ENCODE measurements around the gene CSK. TPM values are rescaled to one million over a fixed set of nuclear protein-coding genes. Genes with fewer than 3 reads are reported as not detected.
"Not testable (repeated sequence)": the region's sequence is repeated elsewhere in the genome, so short reads cannot be mapped to it uniquely, and the experiment has no call there.

CSK gene
- polyA plus RNA-seq (ENCODE audit: insufficient read length in 12 of 12): 10 to 100 TPM in 11 of 12 donors, not detected in 1; 21.4 to 51.9 (median 31.0) TPM
- long read RNA-seq, donor 1, transcript CSK-201 (13 exons, 2,767 nt): major isoform, 11 of 23 reads
- long read RNA-seq, donor 1, partial matches to known transcripts: 12 of 23 reads
- long read RNA-seq, donor 1, other reads (novel, unspliced or antisense): 0 of 23 reads
- long read RNA-seq, donor 2, transcript CSK-201 (13 exons, 2,767 nt): major isoform, 5 of 15 reads
- long read RNA-seq, donor 2, partial matches to known transcripts: 10 of 15 reads
- long read RNA-seq, donor 2, other reads (novel, unspliced or antisense): 0 of 15 reads
- long read RNA-seq, donor 3, partial matches to known transcripts: 0 of 3 reads
- long read RNA-seq, donor 3, other reads (novel, unspliced or antisense): 0 of 3 reads
- long read RNA-seq, donor 4, partial matches to known transcripts: 0 of 4 reads
- long read RNA-seq, donor 4, other reads (novel, unspliced or antisense): 0 of 4 reads
- long read RNA-seq, donor 5, transcript CSK-201 (13 exons, 2,767 nt): major isoform, 5 of 5 reads
- long read RNA-seq, donor 5, partial matches to known transcripts: 0 of 5 reads
- long read RNA-seq, donor 5, other reads (novel, unspliced or antisense): 0 of 5 reads
- long read RNA-seq, donor 6, transcript CSK-201 (13 exons, 2,767 nt): major isoform, 8 of 8 reads
- long read RNA-seq, donor 6, partial matches to known transcripts: 0 of 8 reads
- long read RNA-seq, donor 6, other reads (novel, unspliced or antisense): 0 of 8 reads
- long read RNA-seq, donor 7, partial matches to known transcripts: 0 of 2 reads
- long read RNA-seq, donor 7, other reads (novel, unspliced or antisense): 0 of 2 reads
- long read RNA-seq, donor 8, transcript CSK-201 (13 exons, 2,767 nt): major isoform, 9 of 10 reads
- long read RNA-seq, donor 8, partial matches to known transcripts: 0 of 10 reads
- long read RNA-seq, donor 8, other reads (novel, unspliced or antisense): 0 of 10 reads
- long read RNA-seq, donor 9, partial matches to known transcripts: 0 of 5 reads
- long read RNA-seq, donor 9, other reads (novel, unspliced or antisense): 0 of 5 reads
- long read RNA-seq, donor 10, partial matches to known transcripts: 0 of 5 reads
- long read RNA-seq, donor 10, other reads (novel, unspliced or antisense): 0 of 5 reads
- long read RNA-seq, donor 11, partial matches to known transcripts: 0 of 2 reads
- long read RNA-seq, donor 11, other reads (novel, unspliced or antisense): 0 of 2 reads

DNA sequence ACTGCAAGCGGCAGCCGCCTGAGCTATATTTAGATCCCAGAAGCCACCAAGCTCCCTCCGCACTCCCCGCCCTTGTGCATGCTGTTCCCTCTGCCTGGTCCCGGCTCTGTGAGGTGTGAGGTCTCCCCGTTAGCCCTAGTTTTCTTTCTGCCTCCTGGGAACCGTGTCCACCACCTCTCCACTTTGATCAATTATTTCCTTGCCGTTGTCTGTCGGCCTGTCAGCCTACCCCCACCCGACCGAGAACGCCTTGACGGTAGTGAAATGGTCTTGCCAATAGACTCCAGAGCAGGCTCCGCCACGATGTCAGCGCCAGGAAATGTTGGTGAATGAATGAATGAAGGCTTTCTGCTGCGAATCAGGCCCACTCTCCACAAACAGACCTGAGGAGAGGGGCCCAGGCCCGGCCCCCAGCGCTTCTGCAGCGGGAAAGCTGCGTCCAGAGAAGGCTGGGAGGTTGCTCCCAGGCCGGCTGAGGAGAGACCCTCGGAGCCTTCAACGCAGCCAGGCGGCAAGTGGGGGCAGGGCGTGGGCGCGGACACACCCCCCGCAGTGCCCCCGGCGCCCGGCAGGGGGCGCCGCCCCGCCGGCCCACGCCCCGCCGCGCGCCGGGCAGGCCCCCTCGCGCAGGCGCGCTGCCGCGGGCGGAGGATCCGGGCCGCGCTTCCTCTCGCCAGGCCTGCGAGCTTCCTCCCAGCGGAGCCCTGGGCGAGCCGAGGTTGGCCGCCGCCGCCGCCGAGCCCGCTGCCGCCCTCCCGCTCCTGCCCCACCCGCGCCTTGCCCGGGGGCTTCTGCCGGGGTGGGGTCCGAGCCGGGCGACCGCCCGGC, at the start of gene CSK:
TSS of gene CSK (plus strand) at position 650 of the 828 bp plus-strand sequence. CDS start 16,218 bp downstream, outside the sequence.
- peak; percentile 65 for DNase-seq

DNA sequence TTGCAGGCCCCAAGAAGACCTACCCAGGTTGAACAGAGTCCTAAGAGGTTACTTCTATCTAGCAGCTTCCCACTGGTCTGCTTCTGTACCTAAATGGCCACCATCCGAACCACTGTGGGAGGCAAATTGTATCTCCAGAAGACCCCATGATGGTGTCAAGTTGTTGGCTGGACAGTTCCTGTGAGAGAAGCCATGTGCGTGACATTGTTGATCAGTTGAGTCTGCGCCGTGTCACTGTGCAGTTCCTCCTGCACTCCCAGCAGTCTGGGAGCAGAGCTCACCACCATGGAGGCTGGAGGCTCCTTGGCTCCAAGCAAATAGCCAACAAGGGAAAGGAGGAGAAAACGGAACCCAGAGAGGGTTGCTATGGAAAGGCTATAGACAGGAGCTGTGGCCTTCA, 49.0 kb upstream of the CSK start:
- DNase-seq: no peak

DNA sequence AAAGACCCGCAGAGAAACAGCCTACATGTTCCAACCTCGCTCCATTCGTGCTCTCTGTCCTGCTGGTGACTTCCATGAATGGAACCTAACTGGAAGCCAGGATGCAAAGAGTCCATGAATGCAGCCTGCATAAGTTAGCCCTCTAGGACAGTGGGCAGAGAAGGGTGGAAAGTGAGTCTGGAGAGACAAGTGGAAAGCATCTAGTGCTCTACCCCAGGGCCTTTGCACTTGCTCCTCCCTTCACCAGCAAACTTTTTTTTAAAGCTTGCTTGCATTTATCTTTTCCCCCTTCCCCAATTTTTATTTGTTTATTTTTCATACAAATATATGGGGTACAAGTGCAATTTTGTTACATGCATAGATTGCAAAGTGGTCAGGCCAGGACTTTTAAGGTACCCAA, 48.6 kb upstream of the CSK start:
- DNase-seq: no peak

DNA sequence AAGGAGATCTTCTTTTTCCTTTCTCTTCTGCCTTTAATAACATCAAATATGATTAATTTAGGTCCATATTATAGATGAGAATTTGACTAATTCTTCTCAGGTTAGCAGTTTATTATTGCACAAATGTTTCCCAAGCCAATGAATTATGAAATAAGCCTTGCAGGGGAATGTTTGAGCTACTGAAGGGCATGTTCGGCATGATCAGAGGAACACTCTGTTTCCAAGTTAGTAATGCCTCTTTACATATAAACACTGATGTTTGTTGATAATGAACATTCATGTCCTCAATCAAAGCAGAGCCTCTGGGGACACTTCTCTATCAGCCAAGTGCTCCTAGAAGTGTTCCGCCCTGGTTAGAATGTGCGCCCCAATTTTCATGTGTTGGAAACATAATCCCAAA, 46.6 kb upstream of the CSK start:
- no peak for DNase-seq

DNA sequence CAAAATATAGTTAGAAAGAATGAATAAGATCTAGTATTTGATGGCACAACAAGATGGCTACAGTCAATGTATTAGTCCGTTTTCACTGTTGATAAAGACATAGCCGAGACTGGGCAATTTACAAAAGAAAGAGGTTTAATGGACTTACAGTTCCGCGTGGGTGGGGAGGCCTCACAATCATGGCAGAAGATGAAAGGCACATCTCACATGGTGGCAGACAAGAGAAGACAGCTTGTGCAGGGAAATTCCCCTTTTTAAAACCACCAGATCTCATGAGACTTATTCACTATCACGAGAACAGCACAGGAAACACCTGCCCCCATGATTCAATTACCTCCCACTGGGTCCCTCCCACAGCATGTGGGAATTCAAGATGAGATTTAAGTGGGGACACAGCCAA, 43.6 kb upstream of the CSK start:
- not testable (repeated sequence) for DNase-seq

DNA sequence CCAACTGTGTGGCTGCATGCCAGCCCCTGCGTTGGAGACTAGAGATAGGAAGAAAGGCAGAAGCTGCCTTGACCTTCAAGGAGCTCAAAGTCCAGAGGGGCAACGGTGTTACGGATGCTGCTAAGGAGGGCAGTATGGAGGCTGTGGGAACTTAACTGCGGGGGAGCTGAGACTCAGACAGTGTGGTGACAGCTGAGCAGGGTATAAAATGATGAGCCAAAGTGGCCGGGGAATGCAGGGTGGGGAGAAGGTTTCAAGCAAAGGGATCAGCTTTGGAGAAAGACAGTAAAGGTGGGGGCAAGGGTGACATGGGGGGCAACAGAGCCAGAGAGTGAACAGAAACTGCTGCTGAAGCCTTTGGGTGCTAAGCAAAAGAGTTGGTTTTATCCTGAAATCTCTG, 39.5 kb upstream of the CSK start:
- DNase-seq: no peak

DNA sequence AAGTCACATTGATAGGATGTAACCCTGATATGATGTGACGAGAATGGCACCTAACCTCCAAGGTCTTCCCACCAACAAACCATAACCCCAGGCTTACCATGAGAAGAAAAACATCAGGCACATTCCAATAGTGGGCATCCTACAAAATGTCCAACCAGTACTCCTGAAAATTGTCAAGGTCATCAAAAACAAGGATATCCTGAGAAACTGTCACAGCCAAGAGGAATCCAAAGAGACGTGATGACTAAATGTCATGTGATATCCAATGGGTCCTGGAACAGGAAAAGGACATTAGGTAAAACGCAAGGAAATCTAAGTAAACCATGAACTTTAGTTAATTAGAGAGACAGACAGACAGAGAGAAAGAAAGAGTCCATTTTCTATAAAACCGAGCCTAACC, 35.5 kb upstream of the CSK start:
- DNase-seq: no peak

DNA sequence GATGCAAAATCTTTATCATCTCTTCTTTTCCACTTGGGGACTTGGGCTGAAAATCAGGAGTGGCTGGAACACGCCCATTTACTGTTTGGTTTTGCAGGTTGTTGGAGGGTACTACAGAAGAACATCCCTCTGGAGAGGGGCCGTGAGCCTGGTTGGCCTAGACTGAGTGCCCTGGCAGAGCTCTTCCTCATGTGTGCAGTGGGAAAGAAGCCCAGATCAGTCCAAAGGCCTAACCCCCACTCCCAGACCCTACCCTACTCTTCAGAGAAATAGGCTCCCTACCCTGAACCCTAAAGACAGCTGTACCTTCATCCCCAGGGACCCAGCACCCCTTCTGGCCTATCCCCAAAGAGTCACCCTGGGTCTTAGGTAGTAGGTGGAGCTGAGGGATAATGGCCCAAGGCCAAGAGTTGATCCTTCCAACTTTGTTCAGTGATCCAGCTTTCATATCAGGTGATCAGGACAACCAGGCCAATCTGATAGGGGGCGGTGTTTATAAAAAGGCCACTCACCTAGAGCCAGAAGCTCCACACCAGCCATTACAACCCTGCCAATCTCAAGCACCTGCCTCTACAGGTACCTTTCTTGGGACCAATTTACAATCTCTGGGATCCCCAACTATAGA, 33.4 kb upstream of the CSK start, which contains the start of gene CYP1A2:
TSS of gene CYP1A2 (plus strand) at position 524 of the 625 bp plus-strand sequence. CDS start 894 bp downstream, outside the sequence.
- DNase-seq: no peak

DNA sequence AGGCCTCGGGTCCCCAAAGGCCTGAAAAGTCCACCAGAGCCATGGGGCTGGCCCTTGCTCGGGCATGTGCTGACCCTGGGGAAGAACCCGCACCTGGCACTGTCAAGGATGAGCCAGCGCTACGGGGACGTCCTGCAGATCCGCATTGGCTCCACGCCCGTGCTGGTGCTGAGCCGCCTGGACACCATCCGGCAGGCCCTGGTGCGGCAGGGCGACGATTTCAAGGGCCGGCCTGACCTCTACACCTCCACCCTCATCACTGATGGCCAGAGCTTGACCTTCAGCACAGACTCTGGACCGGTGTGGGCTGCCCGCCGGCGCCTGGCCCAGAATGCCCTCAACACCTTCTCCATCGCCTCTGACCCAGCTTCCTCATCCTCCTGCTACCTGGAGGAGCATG, 32.0 kb upstream of the CSK start:
- no peak for DNase-seq

DNA sequence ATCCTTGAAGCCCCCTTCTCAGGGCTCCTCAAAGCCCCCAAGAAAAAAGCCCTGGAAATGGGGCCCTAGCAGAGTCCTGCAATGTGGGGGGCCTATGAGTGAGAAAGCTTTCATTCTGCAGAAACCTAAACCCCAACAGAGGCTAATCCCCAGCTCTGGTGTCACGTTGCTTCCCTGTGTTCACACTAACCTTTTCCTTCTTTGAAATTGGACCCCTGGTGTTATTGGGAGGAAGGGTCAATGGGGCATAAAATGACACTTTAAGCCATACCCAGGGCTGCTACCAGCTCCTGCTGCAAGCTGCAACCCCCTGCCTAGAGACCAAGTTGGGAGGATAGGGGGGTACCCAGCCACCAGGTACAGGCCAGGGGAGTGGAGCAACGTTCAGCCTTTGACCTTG, 31.1 kb upstream of the CSK start:
- DNase-seq: no peak

DNA sequence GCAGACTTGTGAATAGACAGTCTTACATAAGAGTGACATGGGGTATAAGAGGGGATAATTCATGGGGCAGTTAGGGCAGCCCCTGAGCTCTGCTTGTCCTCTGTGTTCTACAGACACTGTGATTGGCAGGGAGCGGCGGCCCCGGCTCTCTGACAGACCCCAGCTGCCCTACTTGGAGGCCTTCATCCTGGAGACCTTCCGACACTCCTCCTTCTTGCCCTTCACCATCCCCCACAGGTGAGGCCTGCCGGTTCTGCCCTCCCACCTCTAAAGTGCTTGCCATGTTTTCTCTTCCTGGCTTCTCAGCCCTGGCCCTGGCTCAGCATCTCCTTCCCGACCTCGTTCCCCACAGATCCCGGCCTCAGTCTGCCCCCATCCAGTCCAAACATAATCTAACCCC, 29.9 kb upstream of the CSK start:
- no peak for DNase-seq

DNA sequence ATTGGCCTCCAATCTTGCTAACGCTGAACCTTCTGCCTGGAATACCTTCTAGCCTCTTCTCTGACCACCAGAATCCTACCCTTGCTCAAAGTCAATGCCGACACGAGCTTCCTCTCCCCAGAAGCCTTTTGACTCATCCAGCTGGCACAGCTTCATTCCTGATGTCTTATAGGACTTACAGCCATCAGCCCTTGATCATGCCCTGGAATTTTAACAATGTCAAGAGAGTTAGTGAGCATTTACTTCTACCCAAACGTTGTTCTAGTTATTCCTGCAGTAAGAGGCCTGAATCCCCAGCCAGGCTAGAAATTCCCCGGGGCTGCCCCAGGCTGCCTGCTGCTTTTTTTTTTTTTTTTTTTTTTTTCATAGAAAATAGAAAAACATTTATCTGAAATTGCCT, 29.3 kb upstream of the CSK start:
- no peak for DNase-seq

DNA sequence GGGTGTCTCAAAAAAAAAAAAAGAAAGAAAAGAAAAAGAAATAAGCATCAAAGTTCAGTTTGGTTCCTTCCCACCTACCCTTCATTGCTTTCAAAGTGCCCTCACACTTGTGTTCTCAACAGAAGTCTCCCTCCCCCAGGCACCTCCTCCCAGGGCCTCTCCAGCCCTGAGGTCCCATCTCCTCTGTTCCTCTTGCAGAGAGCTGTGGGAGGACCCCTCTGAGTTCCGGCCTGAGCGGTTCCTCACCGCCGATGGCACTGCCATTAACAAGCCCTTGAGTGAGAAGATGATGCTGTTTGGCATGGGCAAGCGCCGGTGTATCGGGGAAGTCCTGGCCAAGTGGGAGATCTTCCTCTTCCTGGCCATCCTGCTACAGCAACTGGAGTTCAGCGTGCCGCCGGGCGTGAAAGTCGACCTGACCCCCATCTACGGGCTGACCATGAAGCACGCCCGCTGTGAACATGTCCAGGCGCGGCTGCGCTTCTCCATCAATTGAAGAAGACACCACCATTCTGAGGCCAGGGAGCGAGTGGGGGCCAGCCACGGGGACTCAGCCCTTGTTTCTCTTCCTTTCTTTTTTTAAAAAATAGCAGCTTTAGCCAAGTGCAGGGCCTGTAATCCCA, 27.2 kb upstream of the CSK start:
- no peak for DNase-seq

DNA sequence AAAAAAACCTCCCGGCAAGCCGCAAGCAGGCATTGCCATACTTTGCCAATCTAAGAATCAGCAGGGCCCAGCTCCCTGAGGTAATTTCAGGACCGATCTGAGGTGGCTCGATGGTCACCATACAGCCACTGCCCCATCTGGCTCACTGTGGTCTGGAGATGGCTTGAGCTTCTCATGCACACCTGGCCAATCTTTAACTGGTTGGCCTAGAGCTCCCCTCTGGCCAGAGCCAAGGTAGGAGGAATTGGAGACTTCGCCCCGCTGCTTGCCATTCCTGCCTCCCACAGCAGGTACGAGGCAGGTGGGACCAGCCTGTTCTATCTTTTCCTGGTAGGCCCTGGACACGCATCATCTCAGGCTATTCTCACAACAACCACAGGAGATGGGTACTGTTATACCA, 23.1 kb upstream of the CSK start:
- no peak for DNase-seq

DNA sequence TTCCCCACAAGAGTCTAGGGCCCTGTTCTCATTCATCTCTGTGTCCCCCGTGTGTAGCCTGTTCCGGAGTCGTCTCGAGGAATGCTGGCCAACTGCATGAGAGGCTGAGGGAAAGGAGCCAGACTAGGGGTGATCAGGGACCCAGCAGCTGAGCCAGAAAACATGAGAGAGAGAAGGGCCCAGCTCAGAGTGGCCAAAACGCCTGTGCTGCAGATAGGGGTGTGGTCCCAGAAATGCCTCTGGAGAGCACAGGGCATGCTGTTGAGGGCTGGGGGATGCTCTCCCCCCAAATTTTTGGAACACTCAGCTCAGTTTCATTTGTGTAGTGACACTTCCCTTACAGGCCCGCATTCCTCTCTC, 19.1 kb upstream of the CSK start:
- no peak for DNase-seq

DNA sequence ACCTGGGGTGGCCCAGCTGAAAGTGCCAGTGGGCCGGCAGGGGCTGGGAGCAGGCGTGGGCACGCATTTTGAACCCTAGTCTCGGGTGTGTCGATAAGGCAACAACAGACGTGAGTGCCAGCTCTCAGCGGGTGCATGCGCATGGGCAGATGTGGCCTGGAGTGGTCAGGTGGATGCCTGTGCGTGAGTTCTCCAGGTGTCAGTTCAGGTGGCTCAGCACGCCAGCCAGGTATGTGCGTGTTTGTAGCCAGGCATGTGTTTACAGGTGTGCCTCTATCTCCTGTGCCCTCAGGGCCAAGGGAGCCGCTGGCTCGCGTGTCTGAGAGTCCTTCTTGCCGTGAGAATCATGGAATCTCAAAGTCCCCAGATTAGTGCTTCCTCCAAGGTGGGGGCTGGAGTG, 18.5 kb upstream of the CSK start:
- no peak for DNase-seq

DNA sequence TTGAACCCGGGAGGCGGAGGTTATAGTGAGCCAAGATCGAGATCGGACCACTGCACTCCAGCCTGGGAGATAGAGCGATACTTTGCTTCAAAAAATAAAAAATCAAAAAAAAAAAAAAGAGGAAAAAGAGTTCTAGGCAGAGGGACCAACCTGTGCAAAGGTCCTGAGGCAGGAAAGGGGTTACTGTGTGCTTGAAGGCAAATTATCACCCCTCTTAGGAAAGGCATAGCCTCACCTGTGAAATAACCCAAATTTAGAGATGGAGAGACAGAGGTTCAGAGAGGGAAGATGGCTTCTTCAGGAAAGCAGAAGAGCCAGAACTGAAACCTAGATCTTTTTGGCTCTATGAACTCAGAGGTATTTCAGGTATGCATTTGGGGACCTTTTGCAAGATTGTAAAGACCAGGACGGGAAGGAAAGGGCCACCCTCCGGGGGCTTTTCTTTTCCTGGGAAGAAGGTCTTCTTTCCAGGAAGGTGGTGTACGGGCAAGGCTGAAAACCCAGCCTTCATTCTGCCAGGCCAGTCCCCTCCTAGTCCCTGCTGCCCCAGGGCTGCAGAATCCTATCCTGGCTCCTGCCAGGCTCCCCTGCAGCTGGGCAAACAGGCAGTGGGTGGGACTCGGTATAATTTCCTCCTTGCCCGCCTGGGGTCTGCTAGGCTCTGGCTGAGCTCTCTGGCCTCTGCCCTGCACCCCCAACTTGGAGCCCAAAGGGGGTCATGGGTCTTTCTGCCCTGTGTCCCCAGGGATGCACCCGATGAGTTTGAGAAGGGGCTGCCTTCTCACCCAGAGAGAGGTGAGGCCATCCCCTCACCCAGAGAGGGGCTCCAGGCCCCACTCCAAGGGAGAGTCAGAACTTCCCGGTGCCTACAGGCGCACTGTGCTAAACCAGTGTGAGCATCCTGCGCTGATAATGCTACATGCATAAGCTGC, 14.4 kb upstream of the CSK start:
- DNase-seq: no peak

DNA sequence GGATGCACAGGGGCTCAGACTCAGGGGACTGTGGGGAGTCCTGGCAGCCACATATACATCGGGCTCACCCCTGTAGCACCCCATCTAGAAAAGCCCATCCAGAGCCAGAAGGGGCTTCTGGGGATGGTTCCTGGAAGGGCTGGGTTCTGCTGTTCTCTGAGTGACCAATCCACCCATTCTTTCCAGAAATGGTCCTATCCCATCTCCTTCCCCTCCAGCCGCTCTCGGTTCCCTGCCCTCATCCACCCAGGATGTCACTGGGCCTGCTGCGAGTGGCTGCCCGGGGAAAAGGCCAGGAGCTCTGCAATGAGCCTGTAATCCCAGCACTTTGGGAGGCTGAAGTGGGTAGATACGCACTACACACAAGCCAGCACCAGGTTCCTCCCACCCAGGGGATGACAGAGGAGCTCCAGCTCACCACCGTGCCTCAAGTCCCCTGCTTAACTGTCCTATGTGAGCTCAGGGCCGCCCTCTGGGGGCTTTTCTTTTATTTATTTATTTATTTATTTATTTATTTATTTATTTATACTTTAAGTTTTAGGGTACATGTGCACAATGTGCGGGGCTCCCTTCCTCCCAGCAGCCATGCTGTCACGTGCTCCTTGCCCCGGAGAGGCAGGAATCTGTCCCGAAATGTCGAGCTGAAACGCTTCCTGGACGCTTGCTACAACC, 13.6 kb upstream of the CSK start:
- DNase-seq: no peak
